ENCODE results near the gene PDE5A. TPM values are rescaled to one million over a fixed set of nuclear protein-coding genes. Genes with fewer than 3 reads are reported as not detected.
A peak's percentile ranks its signal among the peaks of the same experiment; 100 is the strongest.

Gene PDE5A
- total RNA-seq, 4 donors from 2014 or later = 154 to 208 (median 199) TPM

GRCh38 chr4:119652998-119653397 lies 24.4 kb upstream of the PDE5A start:
- Histone ChIP-seq H3K9me3 (no peaks in the 10 kb centered on the region), H3K27me3 (no peaks in the 10 kb centered on the region), H3K27ac (replicated peaks in 1 of 4) (no peak overlapping the region), H3K36me3 (no peaks in the 10 kb centered on the region), H3K4me1 (peaks cover 0 to 12% (median 6%) of the 10 kb centered on the region in 4 donors), H3K4me3 (no peak overlapping the region)
- WGBS = 67% methylated on average over 1 of the region's 1 CpG
- DNase-seq (ENCODE audit: extremely low spot score) = no peak
- intact Hi-C loops (cut with DNase I) = no loop called here
- TF ChIP-seq, protein P1, sequence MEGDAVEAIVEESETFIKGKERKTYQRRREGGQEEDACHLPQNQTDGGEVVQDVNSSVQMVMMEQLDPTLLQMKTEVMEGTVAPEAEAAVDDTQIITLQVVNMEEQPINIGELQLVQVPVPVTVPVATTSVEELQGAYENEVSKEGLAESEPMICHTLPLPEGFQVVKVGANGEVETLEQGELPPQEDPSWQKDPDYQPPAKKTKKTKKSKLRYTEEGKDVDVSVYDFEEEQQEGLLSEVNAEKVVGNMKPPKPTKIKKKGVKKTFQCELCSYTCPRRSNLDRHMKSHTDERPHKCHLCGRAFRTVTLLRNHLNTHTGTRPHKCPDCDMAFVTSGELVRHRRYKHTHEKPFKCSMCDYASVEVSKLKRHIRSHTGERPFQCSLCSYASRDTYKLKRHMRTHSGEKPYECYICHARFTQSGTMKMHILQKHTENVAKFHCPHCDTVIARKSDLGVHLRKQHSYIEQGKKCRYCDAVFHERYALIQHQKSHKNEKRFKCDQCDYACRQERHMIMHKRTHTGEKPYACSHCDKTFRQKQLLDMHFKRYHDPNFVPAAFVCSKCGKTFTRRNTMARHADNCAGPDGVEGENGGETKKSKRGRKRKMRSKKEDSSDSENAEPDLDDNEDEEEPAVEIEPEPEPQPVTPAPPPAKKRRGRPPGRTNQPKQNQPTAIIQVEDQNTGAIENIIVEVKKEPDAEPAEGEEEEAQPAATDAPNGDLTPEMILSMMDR (IDR thresholded peaks at IDR 0.05) = no peak
- TF ChIP-seq EP300 (IDR thresholded peaks at IDR 0.05) = no peak

DNA sequence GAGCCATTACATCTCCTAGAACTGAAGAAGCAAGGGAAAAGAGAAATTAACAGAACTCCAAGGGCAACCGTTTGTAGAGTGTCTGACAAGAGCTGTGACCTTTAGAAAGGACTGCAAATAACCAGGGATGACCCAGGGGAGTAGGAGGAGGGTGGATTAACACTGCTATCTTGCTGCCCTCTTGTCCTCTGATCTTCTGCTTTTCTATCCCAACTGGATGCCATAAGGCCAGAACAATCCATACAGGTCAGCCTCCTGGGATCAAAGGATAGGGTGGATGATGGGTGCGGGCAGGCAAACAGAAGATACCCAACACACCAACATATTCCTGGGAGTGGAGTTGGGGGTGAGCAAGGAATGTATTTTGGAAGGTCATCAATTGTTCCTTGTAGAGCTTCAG lies 19.8 kb upstream of the PDE5A start:
- no peaks in the 10 kb centered on the region for H3K27me3 ChIP-seq
- H3K27ac ChIP-seq (replicated peaks in 1 of 4) = no peak overlapping the region
- peaks cover 3 to 28% (median 17%) of the 10 kb centered on the region in 4 donors for H3K4me1 ChIP-seq
- no peak overlapping the region for H3K4me3 ChIP-seq
- H3K36me3 ChIP-seq = no peaks in the 10 kb centered on the region
- H3K9me3 ChIP-seq = no peaks in the 10 kb centered on the region
- no peak for DNase-seq (ENCODE audit: extremely low spot score)
- TF ChIP-seq, protein P1 (IDR thresholded peaks at IDR 0.05) = no peak
- no peak for TF ChIP-seq EP300 (IDR thresholded peaks at IDR 0.05)
- no peak for TF ChIP-seq POLR2AphosphoS5 (IDR thresholded peaks at IDR 0.05)
- intact Hi-C loops (cut with DNase I) = no loop called here
- WGBS = 93% methylated on average over 2 of the region's 2 CpGs

GRCh38 chr4:119647558-119647957 lies 19.0 kb upstream of the PDE5A start:
- H3K36me3 ChIP-seq = no peaks in the 10 kb centered on the region
- no peaks in the 10 kb centered on the region for H3K9me3 ChIP-seq
- no peaks in the 10 kb centered on the region for H3K27me3 ChIP-seq
- peak overlapping the region in 1 of 4 donors; percentile 55 for H3K27ac ChIP-seq (replicated peaks in 1 of 4)
- intact Hi-C loops (cut with DNase I) = no loop called here
- TF ChIP-seq POLR2A (IDR thresholded peaks at IDR 0.05; ENCODE audit: low read depth) (no peak), EP300 (IDR thresholded peaks at IDR 0.05) (no peak), POLR2AphosphoS5 (IDR thresholded peaks at IDR 0.05) (no peak)
- TF ChIP-seq, protein P1 (IDR thresholded peaks at IDR 0.05) = no peak
- H3K4me3 ChIP-seq = no peak overlapping the region
- no peak for DNase-seq (ENCODE audit: extremely low spot score)
- WGBS = 84% methylated on average over 3 of the region's 3 CpGs
- peaks cover 3 to 32% (median 19%) of the 10 kb centered on the region in 4 donors for H3K4me1 ChIP-seq

GRCh38 chr4:119646347-119647071 lies 17.9 kb upstream of the PDE5A start:
- Histone ChIP-seq H3K4me1 (peaks cover 3 to 32% (median 19%) of the 10 kb centered on the region in 4 donors), H3K36me3 (no peaks in the 10 kb centered on the region), H3K27me3 (no peaks in the 10 kb centered on the region), H3K4me3 (no peak overlapping the region), H3K9me3 (no peaks in the 10 kb centered on the region), H3K27ac (replicated peaks in 1 of 4) (peak overlapping the region in 2 of 4 donors; percentile 8 to 55)
- intact Hi-C loops (cut with DNase I) = no loop called here
- DNase-seq (ENCODE audit: extremely low spot score) = no peak
- TF ChIP-seq EP300 (IDR thresholded peaks at IDR 0.05) (no peak), POLR2AphosphoS5 (IDR thresholded peaks at IDR 0.05) (no peak), POLR2A (IDR thresholded peaks at IDR 0.05; ENCODE audit: low read depth) (no peak)
- TF ChIP-seq, protein P1 (IDR thresholded peaks at IDR 0.05) = no peak
- 50% methylated on average over 3 of the region's 5 CpGs for WGBS
